ENCODE results near the gene ENTREP1.

ENTREP1 gene

GRCh38 chr9:69279733-69280132, 45.3 kb upstream of the ENTREP1 start:
- H3K27ac ChIP-seq (ENCODE audit: low read depth, low read length), result no peak overlapping the region
- no peak overlapping the region for H3K4me2 ChIP-seq (ENCODE audit: low read length)
- H3K4me3 ChIP-seq (ENCODE audit: low read length), result no peak overlapping the region

GRCh38 chr9:69283003-69283402, 42.0 kb upstream of the ENTREP1 start:
- no peak overlapping the region for H3K27ac ChIP-seq (ENCODE audit: low read depth, low read length)
- no peaks in the 10 kb centered on the region for H3K9me3 ChIP-seq (ENCODE audit: control insufficient read depth, insufficient read depth, low read length)
- no peaks in the 10 kb centered on the region for H3K27me3 ChIP-seq (ENCODE audit: control insufficient read depth, low read length)
- no peaks in the 10 kb centered on the region for H4K20me1 ChIP-seq (ENCODE audit: control insufficient read depth, insufficient read depth, low read depth, low read length)
- H3K36me3 ChIP-seq (ENCODE audit: control insufficient read depth, low read length), result no peaks in the 10 kb centered on the region
- H3F3A ChIP-seq (ENCODE audit: control insufficient read depth, insufficient read depth), result no peaks in the 10 kb centered on the region
- no peak overlapping the region for H3K4me2 ChIP-seq (ENCODE audit: low read length)
- no peak for TF ChIP-seq EZH2phosphoT487 (IDR thresholded peaks at IDR 0.05; ENCODE audit: borderline replicate concordance, low read length)
- no peak for TF ChIP-seq CTCF (IDR thresholded peaks at IDR 0.05; ENCODE audit: low read depth, low read length, poor library complexity, severe bottlenecking)
- H3K4me1 ChIP-seq (ENCODE audit: control insufficient read depth, low read length), result no peaks in the 10 kb centered on the region
- no peak overlapping the region for H3K4me3 ChIP-seq (ENCODE audit: low read length)
- no peaks in the 10 kb centered on the region for H3K9me2 ChIP-seq (replicated peaks; ENCODE audit: control insufficient read depth, low read length)
- H3K79me2 ChIP-seq (ENCODE audit: control insufficient read depth, low read length), result no peaks in the 10 kb centered on the region

More at GRCh38 chr9:69279733-69280132, 45.3 kb upstream of the ENTREP1 start:
- no peaks in the 10 kb centered on the region for H3F3A ChIP-seq (ENCODE audit: control insufficient read depth, insufficient read depth)
- no peaks in the 10 kb centered on the region for H3K9me3 ChIP-seq (ENCODE audit: control insufficient read depth, insufficient read depth, low read length)
- TF ChIP-seq EZH2phosphoT487 (IDR thresholded peaks at IDR 0.05; ENCODE audit: borderline replicate concordance, low read length) (no peak), CTCF (IDR thresholded peaks at IDR 0.05; ENCODE audit: low read depth, low read length, poor library complexity, severe bottlenecking) (no peak)
- no peaks in the 10 kb centered on the region for H3K79me2 ChIP-seq (ENCODE audit: control insufficient read depth, low read length)
- H4K20me1 ChIP-seq (ENCODE audit: control insufficient read depth, insufficient read depth, low read depth, low read length), result no peaks in the 10 kb centered on the region
- H3K9me2 ChIP-seq (replicated peaks; ENCODE audit: control insufficient read depth, low read length), result no peaks in the 10 kb centered on the region
- no peaks in the 10 kb centered on the region for H3K4me1 ChIP-seq (ENCODE audit: control insufficient read depth, low read length)
- H3K36me3 ChIP-seq (ENCODE audit: control insufficient read depth, low read length), result no peaks in the 10 kb centered on the region
- no peaks in the 10 kb centered on the region for H3K27me3 ChIP-seq (ENCODE audit: control insufficient read depth, low read length)

GRCh38 chr9:69292078-69292477, 32.9 kb upstream of the ENTREP1 start:
- Histone ChIP-seq H3F3A (ENCODE audit: control insufficient read depth, insufficient read depth) (no peaks in the 10 kb centered on the region), H4K20me1 (ENCODE audit: control insufficient read depth, insufficient read depth, low read depth, low read length) (no peaks in the 10 kb centered on the region), H3K9me3 (ENCODE audit: control insufficient read depth, insufficient read depth, low read length) (no peaks in the 10 kb centered on the region), H3K79me2 (ENCODE audit: control insufficient read depth, low read length) (no peaks in the 10 kb centered on the region), H3K4me1 (ENCODE audit: control insufficient read depth, low read length) (no peaks in the 10 kb centered on the region), H3K27me3 (ENCODE audit: control insufficient read depth, low read length) (no peaks in the 10 kb centered on the region; the same call in 1 of the 2 replicates), H3K4me3 (ENCODE audit: low read length) (no peak overlapping the region), H3K9me2 (replicated peaks; ENCODE audit: control insufficient read depth, low read length) (no peaks in the 10 kb centered on the region), H3K36me3 (ENCODE audit: control insufficient read depth, low read length) (no peaks in the 10 kb centered on the region), H3K4me2 (ENCODE audit: low read length) (no peak overlapping the region), H3K27ac (ENCODE audit: low read depth, low read length) (no peak overlapping the region)
- no peak for TF ChIP-seq CTCF (IDR thresholded peaks at IDR 0.05; ENCODE audit: low read depth, low read length, poor library complexity, severe bottlenecking)
- TF ChIP-seq EZH2phosphoT487 (IDR thresholded peaks at IDR 0.05; ENCODE audit: borderline replicate concordance, low read length), result no peak
